Cardiac fibroblast (primary cell): ENCODE measurements around the gene ATOSA.

ENCODE experiments used
- DNase-seq, 2 donors: peaks; one replicate each; pipeline versions ENCODE4 v3.0.0 to v3.0.0-alpha.2; 2010; ENCODE audit warnings: low read depth in 2 of 2
- H3K4me3 ChIP-seq, 2 donors: replicated peaks in 1 of 2; 1 replicate in 1 of 2; 2 replicates in 1 of 2; pipeline ENCODE4 v1.5.1; 2011; ENCODE audit warnings: low read depth in 2 of 2, low read length in 2 of 2, mild to moderate bottlenecking in 2 of 2, moderate library complexity in 1 of 2
- CTCF ChIP-seq: IDR thresholded peaks from one replicate; pipeline ENCODE4 v1.5.1; 2011; ENCODE audit warnings: low read depth, mild to moderate bottlenecking, low read length, inconsistent platforms

Gene ATOSA

DNA sequence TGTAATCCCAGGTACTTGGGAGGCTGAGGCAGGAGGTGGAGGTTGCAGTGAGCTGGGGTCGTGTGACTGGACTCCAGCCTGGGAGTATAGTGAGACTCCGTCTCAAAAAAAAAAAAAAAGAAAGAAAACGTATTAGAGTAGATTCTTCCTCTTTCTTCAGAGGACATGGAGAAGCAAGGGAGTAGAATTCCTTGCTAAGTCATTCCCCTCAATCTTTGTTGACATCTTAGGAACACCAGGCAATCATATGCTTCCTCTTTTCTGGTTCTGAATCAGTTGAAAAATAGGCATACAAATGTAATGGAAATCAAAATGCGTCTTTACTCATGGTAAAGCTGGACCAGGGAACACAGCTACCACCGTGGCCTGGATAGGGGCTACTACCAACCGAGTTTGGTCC lies 38.3 kb upstream of the ATOSA start:
- no peak for TF ChIP-seq CTCF
- H3K4me3 ChIP-seq: no peak overlapping the region
- no peak for DNase-seq

GRCh38 chr15:52716536-52716935 lies 37.3 kb upstream of the ATOSA start:
- no peak for TF ChIP-seq CTCF
- no peak overlapping the region for H3K4me3 ChIP-seq
- no peak for DNase-seq

- no peak for DNase-seq
- no peak overlapping the region for H3K4me3 ChIP-seq
- no peak for TF ChIP-seq CTCF
These were observed 36.2 kb upstream of the ATOSA start for GRCh38 chr15:52715411-52715810.

DNA sequence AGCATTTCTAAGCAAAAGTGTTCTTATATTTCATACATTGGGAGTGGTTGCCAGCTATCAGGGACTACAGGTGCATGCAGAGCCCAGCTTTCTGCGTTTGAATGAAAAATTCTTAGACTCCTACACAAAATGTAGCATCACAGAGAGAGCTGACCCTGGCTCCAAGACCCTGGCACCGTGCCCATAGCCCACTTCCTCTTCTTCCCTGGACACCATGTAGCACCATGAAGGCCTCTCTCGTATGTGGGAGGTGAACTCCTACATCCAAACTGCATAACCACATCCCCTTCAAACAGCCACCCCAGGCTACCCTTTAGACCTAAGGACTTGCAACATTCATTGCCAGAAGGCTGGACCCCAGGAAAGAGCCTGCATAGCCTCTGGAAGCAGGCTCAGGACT lies 35.8 kb upstream of the ATOSA start:
- no peak for TF ChIP-seq CTCF
- H3K4me3 ChIP-seq: no peak overlapping the region
- no peak for DNase-seq

DNA sequence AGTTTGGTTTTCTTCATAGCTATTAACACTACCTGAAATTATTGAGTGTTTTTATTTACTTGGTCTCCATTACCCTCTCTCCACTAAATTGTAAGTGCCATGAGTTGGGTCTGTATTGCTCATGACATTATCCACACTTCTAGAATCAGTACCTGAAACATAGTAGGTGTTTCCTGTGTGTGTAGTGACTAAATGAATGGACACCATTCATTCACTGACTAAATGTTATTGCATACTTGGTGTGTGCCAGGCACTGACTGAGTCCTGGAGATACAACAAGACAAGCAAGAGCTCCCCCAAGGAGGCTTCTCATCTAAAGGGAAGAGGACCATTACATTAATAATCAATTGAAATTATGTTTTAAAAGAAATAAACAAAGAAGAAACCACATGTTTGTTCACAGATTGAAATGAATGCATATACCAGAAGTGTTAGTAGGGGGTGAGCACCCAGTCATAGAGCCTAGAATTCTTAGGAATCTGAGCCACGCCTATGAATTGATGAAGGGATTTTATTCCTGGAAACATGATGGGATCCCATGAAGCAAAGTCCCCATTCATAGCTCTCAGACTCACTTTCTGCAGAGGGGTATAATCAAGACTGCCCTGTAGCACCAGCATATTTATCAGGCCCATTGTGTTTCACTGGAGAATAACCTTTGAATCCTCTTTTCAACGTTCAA lies 31.7 kb upstream of the ATOSA start:
- no peak for DNase-seq
- H3K4me3 ChIP-seq: no peak overlapping the region
- TF ChIP-seq CTCF: no peak

DNA sequence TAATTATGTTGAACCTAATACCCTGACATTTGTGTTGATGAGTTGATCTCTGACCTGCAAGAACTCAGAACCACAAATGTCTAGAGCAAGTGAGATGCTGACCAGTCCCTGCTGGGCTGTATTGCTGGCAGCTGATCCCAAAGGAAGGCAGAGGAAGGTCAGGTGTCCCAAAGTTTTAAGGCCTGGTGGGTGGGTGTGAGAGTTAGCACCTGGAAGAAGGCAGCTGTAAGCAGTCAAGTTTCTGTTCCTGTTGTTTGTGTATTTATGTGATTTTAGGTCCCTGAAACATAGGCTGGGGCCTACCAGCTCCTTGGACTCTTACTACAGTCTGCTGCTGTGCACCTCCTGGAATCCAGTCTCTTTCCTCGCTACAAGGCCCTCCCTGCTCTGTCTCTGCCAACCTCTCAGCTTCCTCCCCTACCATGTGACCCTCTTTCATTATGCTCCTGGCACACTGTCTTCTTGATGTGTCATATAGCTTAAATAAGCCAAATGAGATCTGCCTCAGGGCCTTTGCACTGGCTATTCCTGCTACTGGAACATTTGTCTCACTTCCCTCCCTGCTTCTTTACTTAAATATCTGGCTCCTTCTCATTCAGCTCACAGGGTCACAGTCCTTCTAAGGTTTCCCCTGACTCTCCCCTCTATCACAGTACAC lies 31.0 kb upstream of the ATOSA start:
- no peak overlapping the region for H3K4me3 ChIP-seq
- TF ChIP-seq CTCF: no peak
- no peak for DNase-seq
